Esophagus muscularis mucosa (tissue), 4 donors: ENCODE data around the gene AGPS. TPM values are rescaled to one million over a fixed set of nuclear protein-coding genes. Genes with fewer than 3 reads are reported as not detected.

Experiments
- DNase-seq: peaks from one replicate; pipeline ENCODE4 v3.0.0-alpha.2; 2017; ENCODE audit errors: extremely low spot score
- H3K27ac ChIP-seq, 4 donors: fragments of 200-600 bp; sonication (generic); replicated peaks in 1 of 4; 1 replicate in 3 of 4; 2 replicates in 1 of 4; pipeline ENCODE4 v1.5.1; 2016 to 2019; ENCODE audit warnings: mild to moderate bottlenecking in 1 of 4
- H3K27me3 ChIP-seq, 4 donors: fragments of 200-600 bp; sonication (generic); one replicate each; pipeline versions ENCODE4 v1.5.1 to v1.6.0; 2016 to 2019
- H3K36me3 ChIP-seq, 4 donors: fragments of 200-600 bp; sonication (generic); one replicate each; pipeline ENCODE4 v1.5.1; 2016 to 2019
- H3K4me1 ChIP-seq, 4 donors: fragments of 200-600 bp; sonication (generic); one replicate each; pipeline ENCODE4 v1.5.1; 2016 to 2019
- H3K4me3 ChIP-seq, 4 donors: fragments of 200-600 bp; sonication (generic); 1 replicate in 2 of 4; 2 replicates in 2 of 4; pipeline ENCODE4 v1.5.1; 2016 to 2019; ENCODE audit warnings: mild to moderate bottlenecking in 4 of 4, moderate library complexity in 1 of 4
- H3K9me3 ChIP-seq, 4 donors: fragments of 200-600 bp; sonication (generic); 1 replicate in 3 of 4; 2 replicates in 1 of 4; pipeline ENCODE4 v1.5.1; 2016 to 2019
- CTCF ChIP-seq, 3 experiments: fragments of 200-600 bp in 2 of 3; fragments of 450-650 bp in 1 of 3; sonication (generic) in 2 of 3; IDR thresholded peaks; one replicate each; pipeline ENCODE4 v1.5.1; 2017 to 2019; ENCODE audit warnings: antibody characterized with exemption in 3 of 3, mild to moderate bottlenecking in 2 of 3, moderate library complexity in 1 of 3
- EP300 ChIP-seq: sonication (generic); formaldehyde crosslinking; IDR thresholded peaks from one replicate; pipeline ENCODE4 v1.6.1; 2017; ENCODE audit warnings: antibody characterized with exemption
- POLR2A ChIP-seq: fragments of 450-650 bp; IDR thresholded peaks from one replicate; pipeline ENCODE4 v1.6.1; 2017; ENCODE audit warnings: antibody characterized with exemption, moderate library complexity, mild to moderate bottlenecking, low read depth
- POLR2AphosphoS5 ChIP-seq, 2 donors: sonication (generic); formaldehyde crosslinking; IDR thresholded peaks; one replicate each; pipeline ENCODE4 v1.6.1; 2017; ENCODE audit warnings: antibody characterized with exemption in 2 of 2
- WGBS: methylation state at CpG from one replicate; pipeline ENCODE4 v1.1.5; 2018; 5-methylcytosine and 5-hydroxymethylcytosine counted together
- intact Hi-C: fragments of 100-400 bp; cut with DNase I; formaldehyde crosslinking; loops from one replicate; pipeline ENCODE4 v1.15.1; 2023
- total RNA-seq, 4 donors: library from RNA; depleted of rRNA; stranded (reverse); fragments of >200 nt; gene quantifications; one replicate each; pipeline versions ENCODE4 v1.1.0 to v1.2.1, GENCODE V29; 2016

The AGPS gene
- total RNA-seq, 4 donors from 2014 or later: 26.3 to 46.1 (median 37.0) TPM

- Histone ChIP-seq H3K4me1 (no peaks in the 10 kb centered on the region), H3K4me3 (no peak overlapping the region), H3K36me3 (peaks cover 0 to 7% (median 2%) of the 10 kb centered on the region in 4 donors), H3K27ac (no peak overlapping the region), H3K27me3 (no peaks in the 10 kb centered on the region), H3K9me3 (no peaks in the 10 kb centered on the region)
- WGBS: 98% methylated on average over 3 of the region's 3 CpGs
- DNase-seq: no peak
- intact Hi-C loops: no loop called here
- TF ChIP-seq POLR2A (no peak), EP300 (no peak), CTCF (IDR thresholded peaks at IDR 0.05) (no peak), POLR2AphosphoS5 (IDR thresholded peaks at IDR 0.05) (no peak)
These were observed 136.6 kb downstream of the AGPS start for GRCh38 chr2:177529166-177529565.

- H3K27ac ChIP-seq: no peak overlapping the region
- TF ChIP-seq POLR2AphosphoS5 (IDR thresholded peaks at IDR 0.05) (no peak), CTCF (IDR thresholded peaks at IDR 0.05) (no peak), POLR2A (no peak), EP300 (no peak)
- intact Hi-C loops: no loop called here
- no peak for DNase-seq
- H3K36me3 ChIP-seq: no peaks in the 10 kb centered on the region
- no peaks in the 10 kb centered on the region for H3K9me3 ChIP-seq
- H3K4me1 ChIP-seq: no peaks in the 10 kb centered on the region
- H3K4me3 ChIP-seq: no peak overlapping the region
- H3K27me3 ChIP-seq: no peaks in the 10 kb centered on the region
These were observed 138.0 kb downstream of the AGPS start for GRCh38 chr2:177530561-177530960.

DNA sequence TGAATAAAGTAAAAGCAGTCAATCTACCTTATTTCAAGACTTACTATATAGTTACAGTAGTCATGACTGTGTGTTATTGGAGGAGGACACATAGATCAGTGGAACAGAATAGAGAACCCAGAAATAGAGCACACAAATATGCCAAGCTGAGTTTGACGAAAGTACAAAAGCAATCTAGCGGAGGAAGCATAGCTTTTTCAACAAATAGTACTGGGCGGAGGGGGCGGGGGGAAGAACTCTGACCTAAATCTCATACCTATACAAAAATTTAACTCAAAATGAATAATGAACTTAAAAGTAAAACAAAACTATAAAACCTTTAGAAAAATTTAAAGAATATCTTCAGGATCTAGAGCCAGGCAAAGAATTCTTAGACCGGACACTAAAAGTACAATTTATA is 139.1 kb downstream of the AGPS start:
- 98% methylated on average over 5 of the region's 5 CpGs for WGBS
- H3K27me3 ChIP-seq: no peaks in the 10 kb centered on the region
- TF ChIP-seq POLR2AphosphoS5 (IDR thresholded peaks at IDR 0.05) (no peak), POLR2A (no peak), CTCF (IDR thresholded peaks at IDR 0.05) (no peak), EP300 (no peak)
- no peak for DNase-seq
- H3K4me3 ChIP-seq: no peak overlapping the region
- H3K27ac ChIP-seq: no peak overlapping the region
- intact Hi-C loops: no loop called here
- no peaks in the 10 kb centered on the region for H3K36me3 ChIP-seq
- no peaks in the 10 kb centered on the region for H3K4me1 ChIP-seq
- H3K9me3 ChIP-seq: no peaks in the 10 kb centered on the region

GRCh38 chr2:177532567-177532966 is 140.0 kb downstream of the AGPS start:
- H3K27ac ChIP-seq: no peak overlapping the region
- H3K27me3 ChIP-seq: no peaks in the 10 kb centered on the region
- H3K36me3 ChIP-seq: no peaks in the 10 kb centered on the region
- WGBS: 96% methylated on average over 1 of the region's 1 CpG
- intact Hi-C loops: no loop called here
- no peak overlapping the region for H3K4me3 ChIP-seq
- no peaks in the 10 kb centered on the region for H3K4me1 ChIP-seq
- no peaks in the 10 kb centered on the region for H3K9me3 ChIP-seq
- TF ChIP-seq POLR2AphosphoS5 (IDR thresholded peaks at IDR 0.05) (no peak), EP300 (no peak), CTCF (IDR thresholded peaks at IDR 0.05) (no peak), POLR2A (no peak)
- DNase-seq: no peak

GRCh38 chr2:177533253-177533652 is 140.7 kb downstream of the AGPS start:
- Histone ChIP-seq H3K9me3 (no peaks in the 10 kb centered on the region), H3K27ac (no peak overlapping the region), H3K36me3 (no peaks in the 10 kb centered on the region), H3K27me3 (no peaks in the 10 kb centered on the region), H3K4me1 (no peaks in the 10 kb centered on the region), H3K4me3 (no peak overlapping the region)
- DNase-seq: no peak
- TF ChIP-seq EP300: no peak
- no peak for TF ChIP-seq POLR2A
- no peak for TF ChIP-seq POLR2AphosphoS5 (IDR thresholded peaks at IDR 0.05)
- no peak for TF ChIP-seq CTCF (IDR thresholded peaks at IDR 0.05)
- intact Hi-C loops: no loop called here
